Uterus (tissue), 2 donors: ENCODE results near the gene STX2.

ENCODE experiments used
- POLR2A ChIP-seq, 2 donors: fragments of 450-650 bp; IDR thresholded peaks; one replicate each; pipeline ENCODE4 v1.6.1; 2016; ENCODE audit warnings: antibody characterized with exemption in 2 of 2, mild to moderate bottlenecking in 1 of 2, moderate library complexity in 1 of 2
- TF ChIP-seq, protein P1 (sequence below), 4 experiments: fragments of 200-600 bp in 2 of 4; fragments of 450-650 bp in 2 of 4; sonication (generic) in 2 of 4; IDR thresholded peaks; one replicate each; pipeline ENCODE4 v1.5.1; 2016 to 2019; ENCODE audit warnings: antibody characterized with exemption in 4 of 4, mild to moderate bottlenecking in 2 of 4, moderate library complexity in 1 of 4

DNA sequence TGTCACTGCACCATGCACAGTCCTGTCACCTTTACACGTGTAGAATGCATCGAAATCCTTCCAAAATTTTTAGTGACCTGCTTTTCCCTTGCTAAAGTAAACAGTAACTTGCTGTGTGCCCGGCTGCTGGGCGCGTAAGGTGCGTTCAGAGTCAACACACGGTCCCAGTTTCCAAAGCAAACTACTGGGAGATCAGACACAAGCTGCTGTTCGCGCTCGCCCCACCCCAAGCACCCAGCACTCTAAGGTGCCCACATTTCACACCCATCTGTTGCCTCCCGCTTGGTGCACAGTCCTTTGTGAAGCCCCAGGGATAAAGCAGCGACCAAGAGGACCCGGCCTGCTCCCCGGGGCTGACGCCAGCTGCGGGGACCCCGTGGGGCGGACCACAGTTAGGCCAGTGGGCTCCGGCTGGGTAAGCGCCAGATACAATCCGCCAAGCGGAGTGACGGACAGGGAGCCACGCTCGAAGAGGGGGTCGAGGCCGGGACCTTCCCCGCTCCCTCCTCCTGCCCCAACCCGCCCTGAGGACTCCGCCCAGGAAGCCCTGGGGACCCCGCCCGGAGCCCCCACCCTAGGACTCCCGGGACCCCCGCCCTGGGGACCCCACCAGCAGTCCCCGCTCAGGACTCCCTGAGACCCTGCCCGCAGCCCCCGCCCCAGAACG is 633 bp downstream of the STX2 start:
- TF ChIP-seq, protein P1, sequence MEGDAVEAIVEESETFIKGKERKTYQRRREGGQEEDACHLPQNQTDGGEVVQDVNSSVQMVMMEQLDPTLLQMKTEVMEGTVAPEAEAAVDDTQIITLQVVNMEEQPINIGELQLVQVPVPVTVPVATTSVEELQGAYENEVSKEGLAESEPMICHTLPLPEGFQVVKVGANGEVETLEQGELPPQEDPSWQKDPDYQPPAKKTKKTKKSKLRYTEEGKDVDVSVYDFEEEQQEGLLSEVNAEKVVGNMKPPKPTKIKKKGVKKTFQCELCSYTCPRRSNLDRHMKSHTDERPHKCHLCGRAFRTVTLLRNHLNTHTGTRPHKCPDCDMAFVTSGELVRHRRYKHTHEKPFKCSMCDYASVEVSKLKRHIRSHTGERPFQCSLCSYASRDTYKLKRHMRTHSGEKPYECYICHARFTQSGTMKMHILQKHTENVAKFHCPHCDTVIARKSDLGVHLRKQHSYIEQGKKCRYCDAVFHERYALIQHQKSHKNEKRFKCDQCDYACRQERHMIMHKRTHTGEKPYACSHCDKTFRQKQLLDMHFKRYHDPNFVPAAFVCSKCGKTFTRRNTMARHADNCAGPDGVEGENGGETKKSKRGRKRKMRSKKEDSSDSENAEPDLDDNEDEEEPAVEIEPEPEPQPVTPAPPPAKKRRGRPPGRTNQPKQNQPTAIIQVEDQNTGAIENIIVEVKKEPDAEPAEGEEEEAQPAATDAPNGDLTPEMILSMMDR (IDR thresholded peaks at IDR 0.05): no peak
- no peak for TF ChIP-seq POLR2A (IDR thresholded peaks at IDR 0.05)
